Peyer's patch (tissue), 4 donors: ENCODE measurements around the gene HSFX3.
"Not testable (repeated sequence)": the region's sequence is repeated elsewhere in the genome, so short reads cannot be mapped to it uniquely, and the experiment has no call there.

ENCODE experiments used
- POLR2A ChIP-seq, 2 donors: fragments of 450-650 bp; IDR thresholded peaks; one replicate each; pipeline ENCODE4 v1.5.1; 2017; ENCODE audit warnings: antibody characterized with exemption in 2 of 2, mild to moderate bottlenecking in 2 of 2, moderate library complexity in 2 of 2
- TF ChIP-seq, protein P1 (sequence below), 6 experiments: fragments of 450-650 bp in 4 of 6; fragments of 200-600 bp in 2 of 6; sonication (generic) in 1 of 6; IDR thresholded peaks; one replicate each; pipeline ENCODE4 v1.5.1; 2017 to 2019; ENCODE audit warnings: antibody characterized with exemption in 6 of 6, mild to moderate bottlenecking in 3 of 6, moderate library complexity in 1 of 6

DNA sequence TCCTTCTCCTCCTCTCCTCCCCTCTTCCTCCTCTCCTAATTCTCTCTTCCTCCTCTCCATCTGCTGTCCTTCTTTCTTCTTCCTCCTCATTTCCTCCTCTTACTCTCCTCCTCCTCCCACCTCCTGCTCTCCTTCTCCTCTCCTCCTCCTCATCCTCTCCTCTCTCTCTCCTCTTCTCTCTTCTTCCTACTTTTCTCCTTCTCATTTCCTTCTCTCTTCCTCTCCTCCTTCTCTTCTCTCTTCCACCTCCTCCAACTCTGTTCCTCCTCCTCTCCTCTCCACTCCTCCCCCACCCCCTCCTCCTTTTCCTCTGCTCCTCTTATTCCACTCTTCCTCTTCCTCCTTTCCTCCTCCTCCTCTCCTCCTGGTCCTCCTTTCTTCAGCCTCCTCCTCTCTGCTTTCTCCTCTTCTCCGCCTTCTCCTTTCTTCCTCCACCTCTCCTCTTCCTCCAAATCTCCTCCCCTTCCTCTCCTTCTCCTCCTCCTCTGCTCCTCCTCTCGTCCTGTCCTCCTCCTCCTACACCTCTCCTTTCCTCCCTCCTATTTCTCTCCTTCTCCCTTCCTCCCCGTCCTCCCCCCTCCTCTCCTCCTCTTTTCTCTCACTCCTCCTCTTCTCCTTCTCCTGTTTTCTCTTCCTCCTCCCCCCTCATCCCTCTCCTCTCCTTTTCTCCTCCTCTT, 14.7 kb downstream of the HSFX3 start:
- TF ChIP-seq, protein P1, sequence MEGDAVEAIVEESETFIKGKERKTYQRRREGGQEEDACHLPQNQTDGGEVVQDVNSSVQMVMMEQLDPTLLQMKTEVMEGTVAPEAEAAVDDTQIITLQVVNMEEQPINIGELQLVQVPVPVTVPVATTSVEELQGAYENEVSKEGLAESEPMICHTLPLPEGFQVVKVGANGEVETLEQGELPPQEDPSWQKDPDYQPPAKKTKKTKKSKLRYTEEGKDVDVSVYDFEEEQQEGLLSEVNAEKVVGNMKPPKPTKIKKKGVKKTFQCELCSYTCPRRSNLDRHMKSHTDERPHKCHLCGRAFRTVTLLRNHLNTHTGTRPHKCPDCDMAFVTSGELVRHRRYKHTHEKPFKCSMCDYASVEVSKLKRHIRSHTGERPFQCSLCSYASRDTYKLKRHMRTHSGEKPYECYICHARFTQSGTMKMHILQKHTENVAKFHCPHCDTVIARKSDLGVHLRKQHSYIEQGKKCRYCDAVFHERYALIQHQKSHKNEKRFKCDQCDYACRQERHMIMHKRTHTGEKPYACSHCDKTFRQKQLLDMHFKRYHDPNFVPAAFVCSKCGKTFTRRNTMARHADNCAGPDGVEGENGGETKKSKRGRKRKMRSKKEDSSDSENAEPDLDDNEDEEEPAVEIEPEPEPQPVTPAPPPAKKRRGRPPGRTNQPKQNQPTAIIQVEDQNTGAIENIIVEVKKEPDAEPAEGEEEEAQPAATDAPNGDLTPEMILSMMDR (IDR thresholded peaks at IDR 0.05): not testable (repeated sequence)
- TF ChIP-seq POLR2A (IDR thresholded peaks at IDR 0.05): not testable (repeated sequence)
